Activated gamma-delta T cell (primary cell): Measurements from ENCODE around the gene STX18.

ENCODE experiments used
- DNase-seq: peaks from one replicate; lab custom pipeline; 2025; lab: John Stamatoyannopoulos, UW

STX18 gene

DNA sequence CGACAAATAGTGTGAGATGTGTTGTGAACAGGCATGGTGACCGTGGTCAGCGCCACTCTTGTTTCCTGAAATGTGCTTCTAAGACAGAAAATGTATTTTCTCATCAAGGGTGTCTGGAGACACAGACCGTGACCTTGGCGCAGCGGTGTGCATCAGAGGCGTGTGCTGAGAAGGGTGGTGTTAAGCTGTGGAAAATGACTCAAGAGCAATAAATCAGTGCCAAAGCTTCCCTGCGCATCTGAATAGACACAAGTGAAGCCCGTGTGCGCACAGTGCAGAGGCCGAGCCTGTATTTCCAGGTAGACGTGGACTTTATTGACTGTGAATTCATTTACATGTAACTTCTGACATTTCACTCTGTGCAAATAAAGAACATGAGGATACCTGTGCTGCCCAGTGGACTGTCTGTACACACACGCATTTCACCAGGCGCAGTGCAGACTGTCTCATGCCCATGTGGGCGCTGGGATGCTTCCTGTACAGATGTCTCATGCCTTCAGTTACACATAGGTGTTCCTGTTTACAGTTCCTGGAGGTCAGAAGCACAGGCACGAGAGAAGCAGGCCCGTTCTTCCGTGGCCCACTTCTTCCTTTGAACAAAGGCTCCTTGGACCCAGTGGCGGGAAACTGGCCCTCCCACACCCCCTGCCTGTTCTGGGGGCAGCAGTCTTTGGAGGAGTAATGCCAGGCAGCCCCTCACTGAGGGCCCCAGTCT is 123.0 kb downstream of the STX18 start:
- DNase-seq = no peak

DNA sequence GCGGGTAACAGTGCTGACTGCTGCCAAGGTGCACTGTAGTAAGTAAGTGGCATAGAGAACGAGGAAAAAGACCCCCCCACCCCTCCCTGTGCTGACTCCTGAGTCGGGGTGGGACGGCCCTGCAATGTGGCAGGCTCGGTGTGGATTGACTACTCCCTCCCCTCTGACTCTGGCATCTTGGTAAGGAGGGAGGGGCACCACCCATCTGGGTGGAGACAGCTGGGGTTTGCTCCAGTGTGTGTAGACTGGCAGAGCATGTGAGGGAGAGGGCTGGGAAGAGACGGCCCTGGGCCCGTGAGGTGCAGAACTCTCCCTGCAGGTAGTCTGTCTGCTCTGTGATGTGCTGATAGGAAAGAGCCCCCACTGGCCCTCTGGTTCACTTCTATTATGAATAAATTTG is 124.0 kb downstream of the STX18 start:
- no peak for DNase-seq

DNA sequence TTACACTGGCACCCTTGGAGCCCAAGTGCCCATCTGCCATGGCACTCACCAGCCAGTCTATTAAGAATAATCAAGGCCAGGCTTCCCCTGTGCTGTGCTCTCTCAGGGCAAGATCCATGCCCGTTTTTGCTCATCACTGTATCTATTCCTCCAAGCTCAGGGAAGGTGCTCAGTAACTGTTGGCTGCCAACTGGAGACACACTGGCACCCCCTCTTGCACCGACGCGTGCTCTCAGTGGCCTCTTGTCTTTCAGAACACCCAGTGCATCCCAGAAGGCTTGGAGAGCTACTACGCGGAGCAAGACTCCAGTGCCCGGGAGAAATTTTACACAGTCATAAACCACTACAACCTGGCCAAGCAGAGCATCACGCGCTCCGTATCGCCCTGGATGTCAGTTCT is 124.9 kb downstream of the STX18 start:
- DNase-seq = no peak

DNA sequence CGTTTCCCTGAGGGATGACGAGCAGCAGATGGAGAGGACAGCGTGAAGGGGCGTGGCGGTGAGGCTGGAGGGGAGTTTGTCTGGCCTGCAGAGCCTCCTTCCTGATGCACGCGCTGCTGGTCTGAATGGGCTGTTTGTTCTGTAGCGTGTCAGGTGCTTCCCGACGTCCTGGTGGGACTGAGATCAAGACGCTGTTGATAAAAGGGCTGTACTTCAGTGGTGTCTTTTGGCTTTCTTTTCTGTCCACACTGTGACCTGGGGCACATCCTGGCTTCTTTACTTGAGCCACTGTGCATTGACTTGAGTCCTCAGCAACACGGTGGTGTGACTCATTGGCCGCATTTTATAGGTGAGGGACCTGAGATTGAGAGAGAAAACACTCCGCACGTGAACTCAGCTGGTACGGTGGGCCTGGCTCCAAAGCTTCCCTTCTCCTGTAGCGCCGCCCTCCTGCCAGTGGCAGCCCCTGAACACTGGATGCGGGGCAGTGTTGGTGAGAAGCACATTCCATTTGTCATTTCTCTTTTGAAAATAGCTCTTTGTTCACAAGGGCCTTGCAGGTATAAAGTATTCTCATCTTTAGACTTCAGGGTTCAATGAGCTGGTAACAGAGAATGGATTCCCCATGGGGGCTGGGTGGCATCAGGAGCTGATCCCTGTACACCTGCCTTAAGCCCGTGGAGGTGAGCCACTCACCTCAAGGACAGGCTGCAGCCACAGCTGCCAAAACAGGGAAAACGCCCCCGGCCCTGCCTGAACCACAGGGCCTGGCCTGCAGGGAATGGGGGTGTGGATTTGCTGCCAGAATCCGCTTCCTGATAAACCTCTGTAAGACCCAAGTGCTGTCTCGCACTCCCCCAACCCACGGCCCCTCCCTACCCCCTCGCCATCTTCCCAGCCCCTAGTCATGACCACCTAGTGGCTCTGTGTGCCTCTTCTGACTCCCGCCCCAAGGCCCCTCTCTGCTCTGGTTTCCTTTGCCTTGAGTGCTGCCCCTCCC is 125.7 kb downstream of the STX18 start:
- DNase-seq = no peak

DNA sequence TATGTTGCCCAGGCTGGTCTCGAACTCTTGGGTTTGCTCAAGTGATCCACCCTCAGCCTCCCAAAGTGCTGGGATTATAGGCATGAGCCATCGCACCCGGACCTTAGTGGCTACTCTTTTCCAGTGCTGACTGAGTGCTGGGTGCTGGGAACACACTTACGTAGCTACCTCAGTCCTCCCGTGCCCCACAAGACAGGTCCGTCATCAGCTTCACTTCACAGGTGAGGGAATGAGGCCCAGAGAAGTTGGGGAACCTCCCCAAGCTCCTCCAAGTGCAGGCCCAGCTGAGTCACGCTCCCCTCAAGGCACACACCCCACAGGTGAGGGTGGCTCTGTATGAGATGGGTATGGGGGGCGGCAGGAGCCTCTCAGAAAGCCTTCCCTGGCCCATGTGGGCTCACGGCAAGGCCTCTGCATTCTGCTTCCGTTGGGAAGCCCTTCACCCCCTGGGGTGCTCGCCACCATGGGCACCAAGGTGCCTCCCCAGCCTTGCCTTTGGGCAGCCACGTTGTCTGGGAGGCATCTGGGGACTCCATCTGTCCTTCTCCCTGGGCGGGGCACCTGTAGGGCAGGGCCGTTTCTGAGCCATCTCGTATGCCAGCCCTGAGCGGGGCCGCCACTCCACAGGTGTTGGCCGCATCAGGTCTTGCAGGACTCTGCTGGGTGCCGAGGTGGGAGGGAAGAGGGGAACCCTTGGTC is 126.6 kb downstream of the STX18 start:
- no peak for DNase-seq

DNA sequence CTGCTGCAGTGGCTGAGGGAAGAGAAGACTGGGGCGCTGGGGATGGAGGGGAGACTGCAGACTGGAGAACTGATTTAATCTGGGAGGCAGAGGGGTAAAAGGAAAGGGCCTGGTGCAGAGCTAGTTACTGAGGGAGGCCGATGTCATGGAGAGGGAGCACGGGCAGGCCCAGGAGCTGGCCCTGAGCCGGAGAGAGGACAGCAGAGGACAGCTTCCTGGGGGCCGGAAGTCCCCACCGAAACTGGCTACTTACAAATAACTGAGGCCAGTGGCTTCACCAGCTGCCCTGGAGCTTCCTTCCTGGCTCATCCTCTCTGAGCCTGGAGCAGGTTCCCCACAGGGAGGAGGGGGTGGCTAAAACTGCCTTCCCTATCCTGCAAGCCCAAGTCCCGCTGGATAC is 128.0 kb downstream of the STX18 start:
- no peak for DNase-seq

DNA sequence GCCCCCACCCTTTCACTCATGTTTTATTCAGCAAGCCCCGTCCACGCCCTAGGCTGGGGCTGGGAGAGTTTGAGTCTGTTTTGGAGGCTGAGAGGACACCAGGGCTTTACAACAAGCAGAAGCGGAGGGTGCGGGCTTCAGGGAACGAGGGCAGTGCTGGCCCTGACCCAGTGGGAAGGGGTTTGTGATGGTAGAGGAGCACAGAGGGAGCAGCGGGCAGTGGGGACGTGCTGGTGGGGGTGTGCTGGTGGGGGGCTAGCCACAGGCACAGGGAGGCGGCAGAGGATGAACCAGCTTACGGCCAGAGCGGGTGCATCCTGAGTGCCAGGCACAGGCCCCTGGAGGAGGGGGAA is 128.5 kb downstream of the STX18 start:
- DNase-seq = no peak

DNA sequence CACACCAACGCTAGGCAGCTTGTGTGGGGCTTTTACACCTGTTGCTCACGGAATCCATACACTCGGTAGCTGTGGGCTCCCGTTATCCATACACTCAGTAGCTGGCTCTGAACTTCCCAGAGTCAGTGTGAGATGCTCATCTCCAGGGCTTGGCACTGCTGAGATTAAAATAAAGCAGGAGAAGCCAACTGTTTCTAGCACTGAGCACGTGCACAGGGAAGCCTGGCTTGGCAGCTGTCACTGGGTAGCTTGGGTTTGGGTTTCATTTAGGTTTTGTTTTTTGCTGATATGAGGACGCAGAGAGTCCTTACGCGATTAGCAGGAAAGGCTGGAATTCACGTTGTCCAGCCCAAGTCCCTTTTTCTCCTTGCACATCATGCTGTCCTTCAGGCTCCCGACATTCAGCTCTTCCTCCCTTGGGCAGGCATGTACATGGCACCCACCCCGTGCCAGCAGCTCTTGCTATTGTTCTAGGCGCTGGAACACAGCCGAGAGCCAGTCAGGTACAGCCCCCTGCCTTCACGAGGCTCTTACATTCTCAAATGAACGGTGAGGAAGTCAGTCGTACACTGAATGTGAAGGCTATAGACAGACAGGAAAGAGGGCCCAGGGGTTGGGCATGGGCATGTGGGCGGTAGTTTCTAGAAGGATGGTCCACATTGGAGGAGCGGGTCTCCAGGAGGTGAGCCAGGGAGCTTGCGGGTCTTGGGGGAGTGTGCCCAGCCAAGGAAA is 129.0 kb downstream of the STX18 start:
- DNase-seq = no peak

DNA sequence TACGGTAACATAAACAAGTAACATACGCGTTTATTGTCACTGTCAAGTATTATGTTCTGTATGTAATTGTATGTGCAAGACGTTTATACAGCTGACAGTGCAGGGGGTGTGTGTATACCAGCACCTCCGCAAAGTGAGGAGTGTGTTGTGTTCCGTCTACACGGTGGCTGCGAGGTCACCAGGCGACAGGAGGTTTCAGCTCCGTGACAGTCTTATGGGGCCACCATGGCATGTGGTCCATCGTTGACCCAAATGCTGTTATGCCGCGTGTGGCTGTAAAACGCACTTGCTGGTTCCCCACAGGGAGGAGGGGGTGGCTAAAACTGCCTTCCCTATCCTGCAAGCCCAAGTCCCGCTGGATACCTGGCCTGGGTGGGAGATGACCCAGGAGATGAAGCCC is 129.9 kb downstream of the STX18 start:
- no peak for DNase-seq

DNA sequence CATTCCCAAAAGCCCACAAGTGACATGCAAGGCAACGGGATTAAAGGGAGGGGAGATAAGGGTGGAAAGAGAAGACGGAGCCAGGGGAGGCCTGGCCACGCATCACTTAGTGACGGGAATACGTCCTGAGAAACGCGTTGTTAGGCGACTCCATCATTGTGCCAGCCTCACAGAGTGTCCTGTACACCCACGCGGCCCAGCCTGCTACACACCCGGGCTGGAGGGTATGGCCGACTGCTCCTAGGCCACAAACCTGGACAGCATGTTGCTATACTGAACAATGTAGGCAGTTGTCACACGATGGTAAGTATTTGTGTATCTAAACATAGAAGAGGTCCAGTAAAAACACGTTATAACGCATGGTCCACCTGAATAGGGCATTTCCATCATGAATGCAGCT is 131.6 kb downstream of the STX18 start:
- DNase-seq = no peak

DNA sequence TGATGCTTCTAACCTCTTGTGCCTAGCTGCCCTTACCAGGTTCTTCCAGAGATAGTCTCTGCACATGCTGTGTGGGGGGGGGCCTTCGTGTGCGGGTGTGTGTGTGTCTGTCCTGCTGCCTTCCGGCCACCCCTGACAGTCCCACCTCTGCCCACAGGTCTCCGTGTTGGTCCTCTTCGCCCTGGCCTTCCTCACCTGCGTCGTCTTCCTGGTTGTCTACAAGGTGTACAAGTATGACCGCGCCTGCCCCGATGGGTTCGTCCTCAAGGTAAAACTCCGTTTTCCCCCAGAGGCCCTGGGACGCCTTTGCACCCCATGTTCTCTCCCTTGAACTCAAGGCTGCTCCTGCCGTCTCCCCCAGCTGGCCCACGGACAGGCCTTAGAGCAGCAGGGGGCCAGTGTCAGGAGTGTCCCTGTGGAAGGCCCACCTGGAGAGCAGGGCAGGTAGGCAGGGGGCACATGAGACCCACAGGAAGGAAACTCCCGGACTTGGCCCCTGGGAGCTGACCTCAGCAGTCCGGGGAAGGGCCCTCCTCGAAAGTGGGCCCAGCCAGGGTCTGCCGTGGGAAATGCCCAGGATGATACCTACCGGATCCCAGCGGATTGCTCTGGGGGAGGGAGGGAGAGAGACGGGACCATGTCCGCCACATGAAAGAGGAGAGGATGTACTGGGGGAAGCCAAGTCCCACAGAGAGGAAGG is 132.3 kb downstream of the STX18 start:
- no peak for DNase-seq

DNA sequence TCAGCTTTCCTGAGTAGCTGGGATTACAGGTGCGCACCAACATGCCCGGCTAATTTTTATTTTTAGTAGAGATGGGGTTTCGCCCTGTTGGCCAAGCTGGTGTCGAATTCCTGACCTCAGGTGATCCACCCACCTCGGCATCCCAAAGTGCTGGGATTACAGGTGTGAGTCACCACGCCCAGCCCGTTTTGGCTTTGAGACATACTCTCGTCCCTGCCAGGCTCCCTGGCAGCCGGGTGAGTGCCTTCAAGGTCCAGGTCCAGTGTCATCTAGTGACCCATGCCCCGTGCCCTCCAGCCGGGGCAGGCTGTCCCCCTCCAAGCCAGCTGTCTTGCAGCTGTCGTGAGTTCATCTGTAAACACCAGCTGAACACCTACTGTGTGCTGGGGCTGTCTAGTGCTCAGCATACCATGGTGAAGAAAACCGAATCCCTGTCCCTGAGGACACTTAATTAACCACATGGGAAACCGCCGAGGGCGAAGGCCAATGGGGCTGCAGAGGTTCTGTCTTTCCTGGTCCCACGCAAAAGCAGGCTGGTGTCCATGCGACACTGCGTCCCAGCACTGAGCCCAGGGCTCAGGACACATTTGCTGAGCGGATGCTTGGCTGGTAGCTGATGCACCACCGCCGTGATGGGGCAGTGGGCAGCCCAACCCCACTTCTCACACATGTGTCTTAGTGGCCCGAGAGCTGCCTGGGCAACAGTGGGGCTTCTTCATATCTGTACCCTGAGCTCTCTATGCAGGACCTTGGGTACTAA is 133.1 kb downstream of the STX18 start:
- DNase-seq = no peak

DNA sequence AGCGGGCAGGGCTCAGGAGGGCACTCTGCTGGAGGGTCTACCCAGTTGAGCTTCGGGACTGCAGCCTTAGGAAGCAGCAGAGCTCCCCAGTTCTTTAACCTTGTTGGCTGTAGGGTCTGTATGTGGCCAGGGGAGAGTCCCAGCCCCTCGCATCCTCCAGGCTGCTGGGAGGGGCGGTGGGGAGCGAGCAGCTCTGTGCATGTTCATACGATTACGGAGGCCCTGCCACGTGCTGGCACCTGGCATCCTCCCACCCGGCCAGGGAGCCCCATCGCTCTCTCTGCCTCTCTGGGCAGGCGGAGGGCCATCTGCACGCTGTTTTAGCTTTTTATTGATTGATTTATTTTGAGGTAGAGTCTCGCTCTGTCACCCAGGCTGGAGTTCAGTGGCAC is 133.7 kb downstream of the STX18 start:
- no peak for DNase-seq

DNA sequence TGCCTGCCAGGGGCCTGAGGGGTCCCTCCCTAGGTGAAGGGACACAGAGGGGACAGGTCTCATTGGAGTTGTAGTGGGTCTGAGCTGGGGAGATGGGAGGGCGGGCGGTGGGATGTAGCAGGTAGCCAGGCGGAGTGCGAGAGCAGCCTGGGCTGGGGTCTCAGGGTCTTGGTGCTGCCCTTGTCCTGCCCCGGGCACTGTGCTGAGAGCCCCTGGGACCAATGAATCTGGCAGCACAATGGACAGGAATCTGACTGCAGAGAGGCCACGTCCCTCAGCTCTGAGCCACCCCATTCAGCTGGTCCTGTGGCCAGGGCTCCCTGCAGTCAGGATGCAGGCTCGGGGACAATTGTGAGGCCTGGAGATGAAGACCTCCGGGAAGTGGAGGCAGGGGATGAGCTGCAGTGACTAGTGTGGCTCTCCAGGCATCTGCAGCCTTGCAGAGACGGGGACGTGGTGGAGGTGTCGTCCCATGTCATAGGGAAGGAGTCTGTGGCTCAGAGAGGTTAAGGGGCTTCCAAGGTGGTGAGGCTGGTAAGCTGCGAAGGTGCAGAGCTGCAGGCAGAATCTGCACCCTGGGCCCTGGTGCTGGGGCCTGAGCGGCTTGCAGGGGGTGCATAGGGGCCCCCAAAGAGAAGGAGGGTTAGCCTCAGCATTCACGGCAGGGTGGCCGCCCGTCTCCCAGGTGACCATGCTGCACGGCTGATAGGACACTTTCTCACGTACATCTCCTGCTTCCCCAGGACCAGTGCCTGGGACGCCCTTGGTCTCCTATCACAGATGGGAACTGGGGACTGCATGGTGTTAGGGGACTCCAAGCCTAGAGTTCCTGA is 134.3 kb downstream of the STX18 start:
- no peak for DNase-seq

DNA sequence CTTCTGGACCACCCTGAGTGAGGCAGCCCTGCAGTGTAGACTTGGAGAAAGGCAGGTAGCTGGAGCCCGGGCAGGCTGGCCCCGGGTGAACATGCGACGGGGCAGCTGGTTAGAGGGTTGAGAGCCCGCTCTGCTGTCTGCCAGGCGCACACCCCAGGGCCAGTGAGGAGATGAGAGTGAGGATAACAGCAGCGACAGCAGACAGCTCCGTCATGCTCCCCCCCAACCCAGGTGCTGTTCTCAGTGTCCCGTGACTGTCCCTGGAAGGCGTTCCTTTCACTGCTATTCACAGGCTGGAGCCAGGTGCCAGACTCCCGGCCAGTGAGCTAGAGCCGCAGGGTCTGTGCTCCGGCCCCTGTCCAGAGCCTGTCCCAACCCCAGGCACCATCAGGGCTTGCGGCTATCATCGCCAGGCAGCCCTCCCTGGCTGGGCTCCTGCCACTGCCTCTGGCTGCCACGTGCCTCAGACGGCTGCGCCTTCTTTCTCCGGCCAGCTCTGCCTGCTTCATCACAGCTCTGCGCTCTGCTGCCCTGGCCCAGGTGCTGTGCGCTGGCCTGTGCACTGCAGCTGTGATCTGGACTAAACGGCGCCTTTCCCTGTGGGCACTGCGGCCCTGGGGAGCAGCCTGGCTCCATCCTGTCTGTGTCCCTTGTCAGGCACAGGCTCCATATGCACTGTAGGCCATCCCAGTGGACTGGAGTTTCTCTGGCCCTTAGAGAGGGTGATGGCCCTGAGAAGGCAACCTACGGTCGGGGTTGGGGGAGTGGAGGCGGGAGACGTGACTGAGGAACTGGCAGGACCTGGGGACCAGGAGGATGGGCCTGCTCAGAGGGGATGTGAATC is 135.2 kb downstream of the STX18 start:
- no peak for DNase-seq

DNA sequence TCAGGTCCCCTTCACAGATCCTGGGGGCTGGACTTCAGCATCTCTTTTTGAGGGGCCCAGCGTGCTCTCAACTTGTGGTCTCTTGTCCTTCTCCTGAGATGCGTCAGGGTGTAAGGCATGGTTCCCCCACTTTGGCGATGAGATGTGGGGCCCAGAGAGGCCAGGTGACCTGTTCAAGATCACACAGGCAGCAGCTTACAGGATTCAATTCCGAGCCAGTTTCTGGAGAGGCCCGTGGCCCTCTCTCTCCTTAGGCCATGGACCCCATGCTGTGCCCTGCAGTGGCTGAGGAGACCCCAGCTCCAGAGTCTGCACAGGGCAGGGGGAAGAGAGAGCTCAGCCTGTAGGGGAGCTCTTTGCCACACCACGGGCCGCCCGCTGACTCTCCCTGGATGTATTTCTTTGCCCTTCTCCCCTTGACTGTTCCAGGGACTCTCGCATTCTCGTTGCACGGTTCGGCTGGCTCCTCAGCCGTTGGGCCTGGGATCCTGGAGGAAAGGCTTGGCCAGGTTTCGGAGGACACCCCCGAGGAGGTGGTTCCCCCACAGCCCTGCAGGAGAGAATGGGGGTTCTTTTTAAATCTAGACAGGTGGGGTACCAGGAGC is 136.4 kb downstream of the STX18 start:
- no peak for DNase-seq

DNA sequence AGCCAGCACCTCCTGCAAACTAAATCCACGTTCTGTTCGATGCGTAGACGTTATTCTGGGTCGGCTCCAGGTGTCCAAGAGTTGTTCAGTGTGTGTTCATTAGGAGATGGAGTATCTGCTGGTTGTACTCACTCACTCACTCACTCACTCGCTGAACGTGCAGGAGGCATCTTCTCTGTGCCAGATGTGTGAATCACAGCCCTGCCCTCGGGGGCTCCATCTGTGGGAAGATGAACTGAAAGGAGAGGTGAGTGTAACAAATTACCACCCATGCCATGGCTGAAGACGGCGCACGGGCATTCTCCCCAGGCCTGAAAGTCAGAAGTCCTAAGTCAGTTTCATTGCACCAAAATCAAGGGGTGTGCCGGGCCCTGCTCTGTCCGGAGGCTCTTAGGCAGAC is 138.9 kb downstream of the STX18 start:
- DNase-seq = no peak

DNA sequence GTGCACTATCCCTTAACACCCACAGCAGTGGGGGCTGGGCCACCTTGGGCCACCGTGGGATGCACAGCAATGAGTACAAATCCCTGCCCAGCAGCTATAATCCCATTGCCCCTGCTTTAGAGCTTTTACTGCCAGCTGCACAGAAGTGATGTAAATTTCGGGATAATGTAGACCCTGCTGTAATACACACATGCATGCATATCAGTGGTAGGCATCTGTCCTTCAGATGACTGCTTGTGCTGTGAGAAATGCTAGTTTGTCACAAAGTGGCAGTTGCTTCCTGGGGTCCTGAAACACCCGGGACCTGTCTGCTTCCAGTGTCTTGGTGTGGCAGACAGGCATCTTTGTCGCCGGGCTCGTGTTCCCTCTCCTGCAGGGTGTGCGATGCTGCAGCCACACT is 140.8 kb downstream of the STX18 start:
- no peak for DNase-seq
